Left forelimb (tissue), 1 donor: Measurements from ENCODE around the gene LDLRAP1.

Source experiments
- DNase-seq: peaks from one replicate; pipeline ENCODE4 v3.0.0-alpha.2; 2018; ENCODE audit warnings: low spot score

LDLRAP1 gene

DNA sequence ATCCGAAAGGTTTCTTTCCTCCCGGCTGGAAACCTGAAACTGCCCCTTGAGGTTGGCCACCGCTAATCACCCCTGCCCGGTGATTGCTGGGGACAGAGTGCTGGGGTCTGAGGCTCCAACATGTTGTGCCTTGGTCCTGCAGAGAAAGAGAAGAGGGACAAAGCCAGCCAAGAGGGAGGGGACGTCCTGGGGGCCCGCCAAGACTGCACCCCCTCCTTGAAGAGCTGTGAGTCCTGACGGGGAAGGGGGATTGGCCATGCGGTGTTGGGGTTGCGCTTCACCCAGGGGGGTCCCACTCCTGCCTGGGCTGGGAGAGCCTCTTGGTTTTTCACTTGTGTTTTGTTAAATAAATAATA lies 19.5 kb downstream of the LDLRAP1 start:
- DNase-seq: no peak

GRCh38 chr1:25563330-25564215 lies 20.2 kb downstream of the LDLRAP1 start:
- DNase-seq: no peak

GRCh38 chr1:25564777-25565574 lies 21.6 kb downstream of the LDLRAP1 start:
- DNase-seq: no peak

GRCh38 chr1:25565626-25566025 lies 22.2 kb downstream of the LDLRAP1 start:
- no peak for DNase-seq

DNA sequence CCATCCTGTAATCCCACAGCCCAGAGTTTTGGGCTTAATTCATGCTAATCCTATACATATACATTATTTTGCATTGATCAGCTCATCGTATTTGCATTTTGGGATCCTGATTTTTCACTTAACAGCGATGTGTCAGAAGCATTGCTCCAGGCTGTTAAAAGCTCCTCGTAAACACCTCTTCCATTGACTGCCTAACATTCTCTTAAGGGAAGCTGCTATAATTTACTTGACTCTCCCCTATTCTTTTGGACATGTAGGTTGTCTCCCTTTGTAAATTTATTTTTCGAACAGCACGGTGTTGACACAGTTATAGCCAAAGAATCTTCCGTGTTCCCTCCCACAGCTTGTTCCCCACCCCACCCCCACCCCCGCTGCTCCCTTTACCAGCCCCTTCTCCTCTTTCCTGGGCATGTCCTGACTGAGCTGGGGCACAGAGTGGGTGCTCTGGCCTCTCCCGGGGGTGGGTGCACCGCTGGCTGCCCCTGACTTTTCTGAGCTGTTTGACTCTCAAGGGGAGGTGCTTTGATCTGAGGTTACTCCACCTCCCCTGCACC lies 22.8 kb downstream of the LDLRAP1 start:
- no peak for DNase-seq

DNA sequence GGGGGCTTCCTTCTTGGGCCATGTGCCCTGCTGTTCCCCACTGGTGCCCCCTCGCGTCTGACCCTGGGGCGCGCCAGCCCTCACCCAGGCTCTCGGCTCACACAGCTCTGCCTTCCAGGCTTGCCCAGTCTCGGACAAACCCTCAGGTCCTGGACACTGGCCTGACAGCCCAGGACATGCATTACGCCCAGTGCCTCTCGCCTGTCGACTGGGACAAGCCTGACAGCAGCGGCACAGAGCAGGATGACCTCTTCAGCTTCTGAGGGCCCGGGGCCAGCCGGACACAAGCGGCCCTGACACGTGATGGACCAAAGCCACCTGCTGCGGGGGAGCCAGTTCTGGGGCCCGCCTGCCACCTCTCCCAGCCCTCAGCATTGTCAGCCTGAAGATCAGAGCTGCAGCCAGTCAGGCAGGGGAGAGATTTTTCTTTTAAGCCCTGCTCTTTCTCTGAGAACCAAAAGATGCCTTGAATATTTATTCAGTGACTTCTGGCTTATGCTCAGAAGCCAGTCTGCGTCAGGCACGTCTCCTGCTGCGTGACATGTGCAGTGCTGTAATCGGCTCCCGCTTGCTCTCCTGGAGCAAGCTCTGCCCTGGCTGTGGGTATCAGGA lies 23.4 kb downstream of the LDLRAP1 start:
- no peak for DNase-seq

GRCh38 chr1:25567710-25568089 lies 24.3 kb downstream of the LDLRAP1 start:
- DNase-seq: no peak

GRCh38 chr1:25568090-25568833 lies 24.9 kb downstream of the LDLRAP1 start:
- DNase-seq: no peak

DNA sequence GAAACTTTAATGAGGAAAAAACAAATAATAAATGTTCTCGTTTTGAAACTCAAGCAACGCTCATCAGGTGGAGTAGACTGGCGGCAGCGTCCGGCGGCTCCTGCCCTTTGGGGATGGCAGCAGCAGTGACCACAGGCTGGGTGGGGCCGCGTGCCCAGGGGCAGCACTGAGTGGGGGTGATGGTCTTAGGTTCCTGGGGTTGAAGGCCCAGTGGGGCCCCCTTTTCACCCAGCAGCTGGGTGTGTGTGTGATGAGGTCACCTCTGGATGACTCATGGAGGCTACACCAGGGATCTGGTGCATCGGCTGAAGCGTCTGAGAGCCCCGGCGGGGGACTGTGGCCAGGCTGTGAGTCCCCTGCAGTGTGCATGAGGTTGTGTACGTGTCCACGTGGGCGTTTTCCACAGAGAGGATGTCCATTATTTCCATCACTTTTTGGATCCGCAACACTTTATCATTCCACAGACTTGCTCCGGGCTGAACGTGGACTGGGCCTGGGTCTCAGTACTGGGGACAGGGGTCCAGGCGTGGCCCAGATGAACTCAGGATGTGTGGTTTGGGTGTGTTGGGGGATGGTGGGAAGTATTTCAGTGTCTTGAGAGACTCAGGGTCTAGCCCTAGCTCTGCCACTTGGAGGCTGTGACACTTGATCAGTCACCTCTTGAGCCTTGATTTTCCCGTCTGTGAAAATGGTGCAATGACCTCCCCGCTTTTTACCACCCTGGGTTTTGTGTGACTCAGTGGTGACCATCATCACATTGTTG lies 25.6 kb downstream of the LDLRAP1 start:
- no peak for DNase-seq

- no peak for DNase-seq
Observed at GRCh38 chr1:25569597-25570396, 26.4 kb downstream of the LDLRAP1 start.

GRCh38 chr1:25570798-25571521 lies 27.6 kb downstream of the LDLRAP1 start:
- no peak for DNase-seq

- DNase-seq: no peak
Observed at GRCh38 chr1:25571522-25571970, 28.1 kb downstream of the LDLRAP1 start.

DNA sequence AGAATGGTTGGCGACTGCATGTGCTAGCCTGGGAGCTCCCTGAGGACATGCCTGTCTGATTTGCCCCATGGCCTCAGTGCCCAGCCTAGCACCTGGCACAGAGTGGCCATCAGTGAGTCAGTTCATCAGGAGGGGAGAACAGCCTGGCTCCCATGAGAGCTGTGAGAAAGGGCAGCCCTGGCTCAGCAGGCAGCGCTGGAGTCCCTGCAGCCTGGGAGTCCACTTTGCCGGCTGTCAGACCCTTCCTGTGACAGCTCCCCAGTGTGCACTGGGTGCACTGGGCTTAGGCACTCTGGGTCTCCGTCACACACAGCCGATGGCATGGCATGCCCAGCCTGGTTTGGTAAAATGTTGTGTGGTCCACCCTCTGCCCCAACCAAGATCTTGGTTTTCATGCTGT lies 28.7 kb downstream of the LDLRAP1 start:
- DNase-seq: no peak

- no peak for DNase-seq
Observed at GRCh38 chr1:25572708-25573590, 29.5 kb downstream of the LDLRAP1 start.

GRCh38 chr1:25573591-25573930 lies 30.2 kb downstream of the LDLRAP1 start:
- no peak for DNase-seq

DNA sequence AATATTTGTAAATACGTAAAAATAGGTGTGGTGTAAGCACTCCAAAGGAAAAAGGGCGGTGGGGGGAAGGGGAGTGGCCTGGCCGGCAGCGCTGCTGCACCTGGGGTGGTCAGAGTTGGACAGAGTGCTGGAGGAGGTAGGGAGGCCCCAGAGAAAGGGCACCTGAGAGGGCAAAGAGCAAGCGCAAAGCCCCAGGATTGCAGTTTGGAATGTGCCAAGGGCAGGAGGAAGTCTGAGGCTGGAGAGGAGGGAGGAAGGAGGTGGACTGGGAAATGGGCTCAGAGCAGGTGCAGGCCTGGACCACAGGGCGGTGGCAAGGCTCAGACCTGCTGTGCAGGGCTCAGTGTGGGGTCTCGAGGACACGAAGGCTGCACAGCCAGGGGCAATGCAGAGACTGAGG lies 30.6 kb downstream of the LDLRAP1 start:
- no peak for DNase-seq

- DNase-seq: no peak
Observed at GRCh38 chr1:25575191-25575590, 31.8 kb downstream of the LDLRAP1 start.

GRCh38 chr1:25576459-25577133 lies 33.2 kb downstream of the LDLRAP1 start:
- no peak for DNase-seq
